Endothelial cell (in vitro differentiated cells): ENCODE results near the gene FKBP5. TPM values are rescaled to one million over a fixed set of nuclear protein-coding genes. Genes with fewer than 3 reads are reported as not detected.
A peak's percentile ranks its signal among the peaks of the same experiment; 100 is the strongest.

Source experiments
- DNase-seq: peaks from one replicate; pipeline ENCODE4 v3.0.0; 2021; ENCODE audit warnings: low spot score
- H3K27ac Mint-ChIP-seq: one replicate; pipeline ENCODE4 v1.8.0; 2021; ENCODE audit warnings: mixed read lengths, inconsistent platforms; ENCODE audit not compliant: unreplicated experiment
- H3K27me3 Mint-ChIP-seq: one replicate; pipeline ENCODE4 v1.8.0; 2021; ENCODE audit warnings: mild to moderate bottlenecking, moderate library complexity, mixed read lengths, inconsistent platforms; ENCODE audit not compliant: unreplicated experiment
- H3K36me3 Mint-ChIP-seq: one replicate; pipeline ENCODE4 v1.8.0; 2021; ENCODE audit warnings: mild to moderate bottlenecking, low read depth, mixed read lengths, inconsistent platforms; ENCODE audit not compliant: unreplicated experiment
- H3K4me1 Mint-ChIP-seq: one replicate; pipeline ENCODE4 v1.8.0; 2021; ENCODE audit warnings: mild to moderate bottlenecking, mixed read lengths, inconsistent platforms; ENCODE audit not compliant: unreplicated experiment
- H3K4me3 Mint-ChIP-seq: one replicate; pipeline ENCODE4 v1.8.0; 2021; ENCODE audit warnings: mild to moderate bottlenecking, mixed read lengths, inconsistent platforms; ENCODE audit not compliant: unreplicated experiment
- H3K9me3 Mint-ChIP-seq: one replicate; pipeline ENCODE4 v1.8.0; 2021; ENCODE audit warnings: mixed read lengths, inconsistent platforms; ENCODE audit not compliant: unreplicated experiment
- total RNA-seq: library from RNA; stranded (reverse); fragmentation: NEBNext Ultra II Directional; extraction: Animal tissue kit (Norgen Biotek cat#: 25700); gene quantifications from one replicate; pipeline ENCODE4 v1.2.1, GENCODE V29; 2021; ENCODE audit not compliant: unreplicated experiment
- TF ChIP-seq, protein P1 (sequence below): fragments of 200-600 bp; sonication (generic); IDR thresholded peaks from one replicate; pipeline ENCODE4 v1.5.0; 2021; ENCODE audit warnings: antibody characterized with exemption; ENCODE audit not compliant: unreplicated experiment

FKBP5 gene
- total RNA-seq, 1 donor from 2014 or later, result 7.2 TPM

DNA sequence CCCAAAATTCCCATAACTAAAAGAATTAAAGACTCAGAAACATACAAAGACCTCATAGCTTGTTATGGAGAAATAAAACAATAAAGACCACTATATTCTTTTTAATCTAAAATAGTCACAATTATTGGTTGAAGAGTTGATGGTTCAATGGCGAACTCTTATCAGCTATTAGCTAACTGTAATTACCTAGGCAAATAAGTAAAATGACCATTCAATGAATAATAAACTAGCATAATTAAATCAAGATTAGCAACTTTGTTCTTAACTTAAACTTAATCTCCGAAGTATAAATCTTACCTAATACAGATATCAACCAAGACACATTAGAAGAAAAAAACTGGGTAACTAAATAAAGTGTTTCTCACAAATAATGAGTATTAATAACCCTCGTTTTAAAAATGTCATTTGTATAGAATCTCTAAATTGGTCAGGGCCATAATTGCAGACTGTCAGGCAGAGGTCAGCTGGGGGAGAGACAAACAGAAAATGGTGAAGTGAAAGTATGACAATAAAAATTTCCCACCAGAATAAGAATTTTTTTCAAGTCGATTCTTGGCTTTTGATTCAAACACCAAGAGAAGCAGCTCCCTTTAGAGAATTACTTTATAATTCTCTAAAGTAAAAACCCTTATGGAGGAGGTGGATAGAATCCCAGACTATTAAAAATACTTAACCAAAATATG, 1.7 kb downstream of the FKBP5 start:
- Mint-ChIP-seq H3K4me3 (peak overlapping the region; percentile 93), H3K9me3 (no peaks in the 10 kb centered on the region), H3K4me1 (peaks cover 3% of the 10 kb centered on the region), H3K36me3 (no peaks in the 10 kb centered on the region), H3K27me3 (peaks cover 3% of the 10 kb centered on the region), H3K27ac (no peak overlapping the region)
- TF ChIP-seq, protein P1, sequence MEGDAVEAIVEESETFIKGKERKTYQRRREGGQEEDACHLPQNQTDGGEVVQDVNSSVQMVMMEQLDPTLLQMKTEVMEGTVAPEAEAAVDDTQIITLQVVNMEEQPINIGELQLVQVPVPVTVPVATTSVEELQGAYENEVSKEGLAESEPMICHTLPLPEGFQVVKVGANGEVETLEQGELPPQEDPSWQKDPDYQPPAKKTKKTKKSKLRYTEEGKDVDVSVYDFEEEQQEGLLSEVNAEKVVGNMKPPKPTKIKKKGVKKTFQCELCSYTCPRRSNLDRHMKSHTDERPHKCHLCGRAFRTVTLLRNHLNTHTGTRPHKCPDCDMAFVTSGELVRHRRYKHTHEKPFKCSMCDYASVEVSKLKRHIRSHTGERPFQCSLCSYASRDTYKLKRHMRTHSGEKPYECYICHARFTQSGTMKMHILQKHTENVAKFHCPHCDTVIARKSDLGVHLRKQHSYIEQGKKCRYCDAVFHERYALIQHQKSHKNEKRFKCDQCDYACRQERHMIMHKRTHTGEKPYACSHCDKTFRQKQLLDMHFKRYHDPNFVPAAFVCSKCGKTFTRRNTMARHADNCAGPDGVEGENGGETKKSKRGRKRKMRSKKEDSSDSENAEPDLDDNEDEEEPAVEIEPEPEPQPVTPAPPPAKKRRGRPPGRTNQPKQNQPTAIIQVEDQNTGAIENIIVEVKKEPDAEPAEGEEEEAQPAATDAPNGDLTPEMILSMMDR, result no peak
- DNase-seq, result no peak

DNA sequence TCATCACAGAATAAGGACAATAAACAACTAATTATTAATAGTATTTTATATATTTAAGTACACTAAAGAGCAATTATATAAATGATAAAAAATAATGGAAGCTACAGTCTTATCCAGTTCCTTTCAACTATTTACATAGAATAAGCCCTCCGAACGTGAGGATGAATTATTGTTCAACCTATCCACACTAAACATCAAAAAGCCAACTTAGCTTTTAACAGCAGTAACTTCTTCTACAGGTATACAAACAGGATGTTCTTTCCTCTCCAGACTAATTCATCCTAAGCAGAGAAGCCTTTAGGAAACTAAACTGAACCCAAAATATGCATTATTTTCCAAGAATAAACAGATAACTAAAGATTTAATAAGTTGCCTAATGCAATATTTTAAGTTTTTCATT, 2.3 kb downstream of the FKBP5 start:
- Mint-ChIP-seq H3K27ac (no peak overlapping the region), H3K27me3 (peaks cover 3% of the 10 kb centered on the region), H3K4me3 (no peak overlapping the region), H3K9me3 (no peaks in the 10 kb centered on the region), H3K4me1 (peaks cover 3% of the 10 kb centered on the region), H3K36me3 (no peaks in the 10 kb centered on the region)
- TF ChIP-seq, protein P1, result no peak
- no peak for DNase-seq

DNA sequence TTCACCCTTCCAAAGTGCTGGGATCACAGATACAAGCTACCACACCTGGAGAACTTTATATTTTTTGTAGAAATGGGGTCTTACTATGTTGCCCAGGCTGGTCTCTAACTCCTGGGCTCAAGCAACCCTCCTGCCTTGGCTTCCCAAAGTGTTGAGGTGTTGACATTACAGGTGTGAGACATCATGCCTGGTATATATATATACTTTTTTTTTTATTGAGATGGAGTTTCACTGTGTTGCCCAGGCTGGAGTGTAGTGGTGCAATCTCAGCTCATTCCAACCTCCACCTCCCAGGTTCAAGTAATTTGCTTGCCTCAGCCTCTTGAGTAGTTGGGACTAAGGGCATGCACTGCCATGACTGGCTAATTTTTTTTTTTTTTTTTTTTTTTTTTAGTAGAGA, 5.4 kb downstream of the FKBP5 start:
- H3K27me3 Mint-ChIP-seq, result no peaks in the 10 kb centered on the region
- no peaks in the 10 kb centered on the region for H3K9me3 Mint-ChIP-seq
- TF ChIP-seq, protein P1, result no peak
- H3K27ac Mint-ChIP-seq, result no peak overlapping the region
- no peak overlapping the region for H3K4me3 Mint-ChIP-seq
- H3K36me3 Mint-ChIP-seq, result no peaks in the 10 kb centered on the region
- H3K4me1 Mint-ChIP-seq, result no peaks in the 10 kb centered on the region
- no peak for DNase-seq

GRCh38 chr6:35681298-35681697, 7.4 kb downstream of the FKBP5 start:
- TF ChIP-seq, protein P1, result no peak
- no peak for DNase-seq
- Mint-ChIP-seq H3K27me3 (no peaks in the 10 kb centered on the region), H3K4me1 (no peaks in the 10 kb centered on the region), H3K4me3 (no peak overlapping the region), H3K27ac (no peak overlapping the region), H3K36me3 (no peaks in the 10 kb centered on the region), H3K9me3 (no peaks in the 10 kb centered on the region)

- DNase-seq, result no peak
- TF ChIP-seq, protein P1, result no peak
- no peaks in the 10 kb centered on the region for H3K9me3 Mint-ChIP-seq
- H3K36me3 Mint-ChIP-seq, result no peaks in the 10 kb centered on the region
- no peak overlapping the region for H3K27ac Mint-ChIP-seq
- no peaks in the 10 kb centered on the region for H3K4me1 Mint-ChIP-seq
- no peak overlapping the region for H3K4me3 Mint-ChIP-seq
- no peaks in the 10 kb centered on the region for H3K27me3 Mint-ChIP-seq
Observed at GRCh38 chr6:35679399-35679798, 9.3 kb downstream of the FKBP5 start.
